Measurements from ENCODE around the gene OR1J1.

DNA sequence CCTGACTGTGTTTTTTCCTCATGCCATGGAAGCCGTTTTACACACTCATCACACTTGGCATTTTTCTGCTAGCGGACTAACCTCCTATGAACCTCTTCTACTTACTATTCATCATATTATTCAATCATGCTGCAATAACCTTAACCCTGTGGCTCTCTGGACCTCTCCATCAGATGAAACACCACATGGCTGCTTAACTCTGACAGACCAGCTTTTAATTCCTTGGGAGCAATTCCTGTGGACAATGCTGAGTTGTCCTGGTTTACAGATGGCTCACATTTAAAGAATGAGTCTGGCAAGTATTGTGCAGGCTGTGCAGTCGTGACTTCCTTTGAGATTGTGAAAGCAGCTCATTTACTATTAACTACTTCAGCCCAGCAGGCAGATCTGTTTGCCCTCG is 9.0 kb downstream of the OR1J1 start:
- no peak for TF ChIP-seq POLR2A (IDR thresholded peaks at IDR 0.05)
- TF ChIP-seq, protein P1, sequence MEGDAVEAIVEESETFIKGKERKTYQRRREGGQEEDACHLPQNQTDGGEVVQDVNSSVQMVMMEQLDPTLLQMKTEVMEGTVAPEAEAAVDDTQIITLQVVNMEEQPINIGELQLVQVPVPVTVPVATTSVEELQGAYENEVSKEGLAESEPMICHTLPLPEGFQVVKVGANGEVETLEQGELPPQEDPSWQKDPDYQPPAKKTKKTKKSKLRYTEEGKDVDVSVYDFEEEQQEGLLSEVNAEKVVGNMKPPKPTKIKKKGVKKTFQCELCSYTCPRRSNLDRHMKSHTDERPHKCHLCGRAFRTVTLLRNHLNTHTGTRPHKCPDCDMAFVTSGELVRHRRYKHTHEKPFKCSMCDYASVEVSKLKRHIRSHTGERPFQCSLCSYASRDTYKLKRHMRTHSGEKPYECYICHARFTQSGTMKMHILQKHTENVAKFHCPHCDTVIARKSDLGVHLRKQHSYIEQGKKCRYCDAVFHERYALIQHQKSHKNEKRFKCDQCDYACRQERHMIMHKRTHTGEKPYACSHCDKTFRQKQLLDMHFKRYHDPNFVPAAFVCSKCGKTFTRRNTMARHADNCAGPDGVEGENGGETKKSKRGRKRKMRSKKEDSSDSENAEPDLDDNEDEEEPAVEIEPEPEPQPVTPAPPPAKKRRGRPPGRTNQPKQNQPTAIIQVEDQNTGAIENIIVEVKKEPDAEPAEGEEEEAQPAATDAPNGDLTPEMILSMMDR (IDR thresholded peaks at IDR 0.05), result no peak
